ENCODE results near the gene KLHDC10.

DNA sequence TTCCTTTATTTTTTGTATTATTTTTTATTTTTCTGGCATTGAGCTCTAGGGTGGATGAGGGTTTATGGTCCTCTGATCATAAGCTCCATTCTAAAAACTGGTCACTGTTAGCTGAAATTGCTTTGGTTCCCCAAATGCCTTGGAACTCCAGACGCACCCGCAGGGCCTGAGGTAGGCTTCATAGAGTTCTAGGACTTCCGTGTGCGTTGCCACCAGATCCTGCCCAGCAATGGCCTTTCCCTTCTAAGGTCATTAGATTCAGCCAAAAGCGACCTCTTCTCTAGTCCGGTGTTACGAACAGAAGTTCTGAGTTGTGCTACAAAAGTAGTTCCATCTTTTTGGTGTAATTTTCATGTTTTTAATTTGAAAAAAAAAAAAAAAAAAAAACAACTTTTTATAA is 64.4 kb downstream of the KLHDC10 start:
- TF ChIP-seq EZH2phosphoT487 (IDR thresholded peaks at IDR 0.05; ENCODE audit: unreplicated experiment) (no peak), EZH2 (IDR thresholded peaks at IDR 0.05; ENCODE audit: low read depth, unreplicated experiment) (no peak)
